ENCODE data around the gene GCLM. TPM values are rescaled to one million over a fixed set of nuclear protein-coding genes. Genes with fewer than 3 reads are reported as not detected.

The GCLM gene
- polyA plus RNA-seq, 6 donors from 2014 or later, result 5.9 to 13.6 (median 9.7) TPM

GRCh38 chr1:93839307-93839706, 69.9 kb downstream of the GCLM start:
- Mint-ChIP-seq H3K36me3 (peaks cover 0 to 9% of the 10 kb centered on the region in 2 donors), H3K4me3 (no peak overlapping the region), H3K9me3 (peaks cover under 1 to 7% (median 5%) of the 10 kb centered on the region in 7 donors), H3K27ac (no peak overlapping the region), H3K4me1 (peaks cover 0 to 2% (median 2%) of the 10 kb centered on the region in 3 donors), H3K27me3 (no peaks in the 10 kb centered on the region)
- no peak for DNase-seq
- ATAC-seq (ENCODE audit: low read depth in 2 of 2), result no peak

- H3K4me3 Mint-ChIP-seq, result no peak overlapping the region
- no peak overlapping the region for H3K27ac Mint-ChIP-seq
- no peaks in the 10 kb centered on the region for H3K4me1 Mint-ChIP-seq
- ATAC-seq (ENCODE audit: low read depth in 2 of 2), result no peak
- DNase-seq, result no peak
- peaks cover 5 to 19% (median 12%) of the 10 kb centered on the region in 7 donors for H3K9me3 Mint-ChIP-seq
- peaks cover 2 to 17% of the 10 kb centered on the region in 2 donors for H3K36me3 Mint-ChIP-seq
- H3K27me3 Mint-ChIP-seq, result no peaks in the 10 kb centered on the region
These were observed 71.3 kb downstream of the GCLM start for GRCh38 chr1:93837961-93838360.

Other genes with a start within 250 kb of the GCLM start
- 1 to 10 TPM in 4 of 6 donors, under 1 TPM in 1, not detected in 1; 0.73 to 3.2 (median 1.7) TPM for gene BCAR3, start 227.6 kb downstream of the GCLM start, polyA plus RNA-seq (ENCODE audit: low read depth in 6 of 6)
- 10 to 100 TPM; 71.1 to 87.9 (median 83.6) TPM for gene DNTTIP2, start 30.2 kb downstream of the GCLM start, polyA plus RNA-seq (ENCODE audit: low read depth in 6 of 6)
- gene ABCA4, start 211.7 kb upstream of the GCLM start, polyA plus RNA-seq (ENCODE audit: low read depth in 6 of 6), result not detected